ENCODE measurements around the gene IL1RAPL2.

Gene IL1RAPL2

DNA sequence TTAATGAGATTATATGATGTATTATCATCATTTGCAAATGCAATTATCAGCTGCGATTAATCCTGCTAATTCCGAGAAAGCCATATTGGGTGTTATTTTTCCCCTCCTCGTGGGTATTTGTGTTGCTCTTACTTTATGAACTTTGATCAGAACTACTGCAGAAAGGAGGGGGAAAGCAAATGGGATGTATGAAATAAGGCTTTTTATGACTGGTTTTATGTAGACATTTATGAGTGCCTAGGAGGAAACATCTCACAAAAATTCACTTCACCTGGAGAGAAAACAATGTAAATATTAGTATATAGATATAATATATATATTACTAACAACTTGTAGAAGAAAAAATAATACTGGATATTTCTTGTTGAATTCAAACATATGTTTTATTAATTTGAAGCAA is 440.1 kb downstream of the IL1RAPL2 start:
- POLR2A ChIA-PET, result no interaction called here
- Histone ChIP-seq H3K9me3 (ENCODE audit: control insufficient read depth, insufficient read depth, low read depth, low read length) (no peaks in the 10 kb centered on the region), H3K27ac (ENCODE audit: extremely low read depth, low read depth, low read length) (no peak overlapping the region), H3K36me3 (ENCODE audit: control insufficient read depth in 2 of 2, insufficient read depth in 1 of 2, low read length in 2 of 2) (no peaks in the 10 kb centered on the region), H3K4me3 (ENCODE audit: low read depth, low read length) (no peak overlapping the region), H3K4me1 (ENCODE audit: control insufficient read depth, insufficient read depth, low read length) (no peaks in the 10 kb centered on the region)
- CTCF ChIA-PET, result no interaction called here
- no peak for TF ChIP-seq ZNF529 (tag by site-specific recombination; IDR thresholded peaks at IDR 0.05; ENCODE audit: insufficient replicate concordance)
- TF ChIP-seq, protein P1, sequence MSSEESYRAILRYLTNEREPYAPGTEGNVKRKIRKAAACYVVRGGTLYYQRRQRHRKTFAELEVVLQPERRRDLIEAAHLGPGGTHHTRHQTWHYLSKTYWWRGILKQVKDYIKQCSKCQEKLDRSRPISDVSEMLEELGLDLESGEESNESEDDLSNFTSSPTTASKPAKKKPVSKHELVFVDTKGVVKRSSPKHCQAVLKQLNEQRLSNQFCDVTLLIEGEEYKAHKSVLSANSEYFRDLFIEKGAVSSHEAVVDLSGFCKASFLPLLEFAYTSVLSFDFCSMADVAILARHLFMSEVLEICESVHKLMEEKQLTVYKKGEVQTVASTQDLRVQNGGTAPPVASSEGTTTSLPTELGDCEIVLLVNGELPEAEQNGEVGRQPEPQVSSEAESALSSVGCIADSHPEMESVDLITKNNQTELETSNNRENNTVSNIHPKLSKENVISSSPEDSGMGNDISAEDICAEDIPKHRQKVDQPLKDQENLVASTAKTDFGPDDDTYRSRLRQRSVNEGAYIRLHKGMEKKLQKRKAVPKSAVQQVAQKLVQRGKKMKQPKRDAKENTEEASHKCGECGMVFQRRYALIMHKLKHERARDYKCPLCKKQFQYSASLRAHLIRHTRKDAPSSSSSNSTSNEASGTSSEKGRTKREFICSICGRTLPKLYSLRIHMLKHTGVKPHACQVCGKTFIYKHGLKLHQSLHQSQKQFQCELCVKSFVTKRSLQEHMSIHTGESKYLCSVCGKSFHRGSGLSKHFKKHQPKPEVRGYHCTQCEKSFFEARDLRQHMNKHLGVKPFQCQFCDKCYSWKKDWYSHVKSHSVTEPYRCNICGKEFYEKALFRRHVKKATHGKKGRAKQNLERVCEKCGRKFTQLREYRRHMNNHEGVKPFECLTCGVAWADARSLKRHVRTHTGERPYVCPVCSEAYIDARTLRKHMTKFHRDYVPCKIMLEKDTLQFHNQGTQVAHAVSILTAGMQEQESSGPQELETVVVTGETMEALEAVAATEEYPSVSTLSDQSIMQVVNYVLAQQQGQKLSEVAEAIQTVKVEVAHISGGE (tag by site-specific recombination; conservative IDR thresholded peaks at IDR 0.05; ENCODE audit: low read depth), result no peak
- no peak for TF ChIP-seq ZBTB17 (tag by site-specific recombination; IDR thresholded peaks at IDR 0.05)
- no peak for TF ChIP-seq ZNF302 (tag by site-specific recombination; IDR thresholded peaks at IDR 0.05; ENCODE audit: low read depth)
- no peak for TF ChIP-seq ZNF549 (tag by site-specific recombination; IDR thresholded peaks at IDR 0.05)
- no peak for TF ChIP-seq ZFP37 (tag by site-specific recombination; IDR thresholded peaks at IDR 0.05)
- TF ChIP-seq IKZF3 (tag by site-specific recombination; IDR thresholded peaks at IDR 0.05), result no peak
- no peak for TF ChIP-seq ZIC2 (tag by site-specific recombination; IDR thresholded peaks at IDR 0.05)
- TF ChIP-seq PRDM1 (tag by site-specific recombination; IDR thresholded peaks at IDR 0.05), result no peak

DNA sequence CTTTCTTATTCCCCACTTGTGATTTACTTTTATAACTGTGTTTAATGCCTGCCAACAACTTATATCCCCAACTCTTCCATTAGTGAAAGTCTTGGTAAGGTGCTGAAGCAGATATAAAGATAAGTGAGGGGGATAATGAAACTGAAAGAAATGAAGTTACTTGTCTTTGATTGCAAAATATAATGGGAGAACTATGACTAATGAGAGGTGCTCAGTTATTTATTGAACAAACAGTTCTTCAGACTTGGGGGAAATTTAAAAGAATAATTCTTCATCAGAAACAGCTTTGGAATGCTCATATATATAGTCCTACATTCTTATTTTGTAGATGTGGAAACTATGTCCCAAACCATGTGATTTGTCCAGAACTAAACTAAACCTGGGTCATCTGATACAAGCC is 441.0 kb downstream of the IL1RAPL2 start:
- Histone ChIP-seq H3K9me3 (ENCODE audit: control insufficient read depth, insufficient read depth, low read depth, low read length) (no peaks in the 10 kb centered on the region), H3K36me3 (ENCODE audit: control insufficient read depth in 2 of 2, insufficient read depth in 1 of 2, low read length in 2 of 2) (no peaks in the 10 kb centered on the region), H3K27ac (ENCODE audit: extremely low read depth, low read depth, low read length) (no peak overlapping the region), H3K4me1 (ENCODE audit: control insufficient read depth, insufficient read depth, low read length) (no peaks in the 10 kb centered on the region), H3K4me3 (ENCODE audit: low read depth, low read length) (no peak overlapping the region)
- CTCF ChIA-PET, result no interaction called here
- TF ChIP-seq YY2 (tag by site-specific recombination; IDR thresholded peaks at IDR 0.05) (no peak), FEZF1 (tag by site-specific recombination; IDR thresholded peaks at IDR 0.05) (no peak), ZSCAN30 (tag by site-specific recombination; IDR thresholded peaks at IDR 0.05) (no peak), IKZF3 (tag by site-specific recombination; IDR thresholded peaks at IDR 0.05) (no peak), ZNF560 (tag by site-specific recombination; IDR thresholded peaks at IDR 0.05; ENCODE audit: borderline replicate concordance) (no peak), ZNF48 (tag by site-specific recombination; IDR thresholded peaks at IDR 0.05) (no peak), KLF9 (tag by site-specific recombination; IDR thresholded peaks at IDR 0.05; ENCODE audit: low read depth) (no peak), ZNF544 (tag by site-specific recombination; IDR thresholded peaks at IDR 0.05) (no peak)
- TF ChIP-seq, protein P2, sequence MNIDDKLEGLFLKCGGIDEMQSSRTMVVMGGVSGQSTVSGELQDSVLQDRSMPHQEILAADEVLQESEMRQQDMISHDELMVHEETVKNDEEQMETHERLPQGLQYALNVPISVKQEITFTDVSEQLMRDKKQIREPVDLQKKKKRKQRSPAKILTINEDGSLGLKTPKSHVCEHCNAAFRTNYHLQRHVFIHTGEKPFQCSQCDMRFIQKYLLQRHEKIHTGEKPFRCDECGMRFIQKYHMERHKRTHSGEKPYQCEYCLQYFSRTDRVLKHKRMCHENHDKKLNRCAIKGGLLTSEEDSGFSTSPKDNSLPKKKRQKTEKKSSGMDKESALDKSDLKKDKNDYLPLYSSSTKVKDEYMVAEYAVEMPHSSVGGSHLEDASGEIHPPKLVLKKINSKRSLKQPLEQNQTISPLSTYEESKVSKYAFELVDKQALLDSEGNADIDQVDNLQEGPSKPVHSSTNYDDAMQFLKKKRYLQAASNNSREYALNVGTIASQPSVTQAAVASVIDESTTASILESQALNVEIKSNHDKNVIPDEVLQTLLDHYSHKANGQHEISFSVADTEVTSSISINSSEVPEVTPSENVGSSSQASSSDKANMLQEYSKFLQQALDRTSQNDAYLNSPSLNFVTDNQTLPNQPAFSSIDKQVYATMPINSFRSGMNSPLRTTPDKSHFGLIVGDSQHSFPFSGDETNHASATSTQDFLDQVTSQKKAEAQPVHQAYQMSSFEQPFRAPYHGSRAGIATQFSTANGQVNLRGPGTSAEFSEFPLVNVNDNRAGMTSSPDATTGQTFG (tag by site-specific recombination; IDR thresholded peaks at IDR 0.05; ENCODE audit: borderline replicate concordance), result no peak
- POLR2A ChIA-PET, result no interaction called here

DNA sequence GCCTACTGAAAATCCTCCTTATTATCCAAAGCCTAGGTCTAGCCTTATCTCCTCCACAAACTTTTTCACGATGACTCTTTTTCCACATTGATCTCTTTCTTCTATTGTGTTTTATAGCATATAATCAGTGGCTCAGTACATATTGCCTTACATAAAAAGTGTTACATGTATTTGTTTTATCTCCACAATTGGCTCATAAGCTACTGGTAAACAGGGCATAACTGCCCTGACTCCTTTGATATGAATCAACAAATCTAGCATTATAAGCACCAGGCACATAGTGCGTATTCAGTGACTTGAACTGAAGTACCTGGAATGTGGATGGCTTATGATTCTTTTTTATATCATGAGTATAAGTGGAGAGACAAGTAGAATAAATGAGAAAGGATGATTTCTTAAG is 447.7 kb downstream of the IL1RAPL2 start:
- CTCF ChIA-PET, result no interaction called here
- POLR2A ChIA-PET, result no interaction called here
- no peaks in the 10 kb centered on the region for H3K4me1 ChIP-seq (ENCODE audit: control insufficient read depth, insufficient read depth, low read length)
- TF ChIP-seq ZNF747 (tag by site-specific recombination; IDR thresholded peaks at IDR 0.05), result no peak
- TF ChIP-seq, protein P3, sequence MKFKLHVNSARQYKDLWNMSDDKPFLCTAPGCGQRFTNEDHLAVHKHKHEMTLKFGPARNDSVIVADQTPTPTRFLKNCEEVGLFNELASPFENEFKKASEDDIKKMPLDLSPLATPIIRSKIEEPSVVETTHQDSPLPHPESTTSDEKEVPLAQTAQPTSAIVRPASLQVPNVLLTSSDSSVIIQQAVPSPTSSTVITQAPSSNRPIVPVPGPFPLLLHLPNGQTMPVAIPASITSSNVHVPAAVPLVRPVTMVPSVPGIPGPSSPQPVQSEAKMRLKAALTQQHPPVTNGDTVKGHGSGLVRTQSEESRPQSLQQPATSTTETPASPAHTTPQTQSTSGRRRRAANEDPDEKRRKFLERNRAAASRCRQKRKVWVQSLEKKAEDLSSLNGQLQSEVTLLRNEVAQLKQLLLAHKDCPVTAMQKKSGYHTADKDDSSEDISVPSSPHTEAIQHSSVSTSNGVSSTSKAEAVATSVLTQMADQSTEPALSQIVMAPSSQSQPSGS (tag by site-specific recombination; IDR thresholded peaks at IDR 0.05; ENCODE audit: low read depth), result no peak
- TF ChIP-seq, protein P4, sequence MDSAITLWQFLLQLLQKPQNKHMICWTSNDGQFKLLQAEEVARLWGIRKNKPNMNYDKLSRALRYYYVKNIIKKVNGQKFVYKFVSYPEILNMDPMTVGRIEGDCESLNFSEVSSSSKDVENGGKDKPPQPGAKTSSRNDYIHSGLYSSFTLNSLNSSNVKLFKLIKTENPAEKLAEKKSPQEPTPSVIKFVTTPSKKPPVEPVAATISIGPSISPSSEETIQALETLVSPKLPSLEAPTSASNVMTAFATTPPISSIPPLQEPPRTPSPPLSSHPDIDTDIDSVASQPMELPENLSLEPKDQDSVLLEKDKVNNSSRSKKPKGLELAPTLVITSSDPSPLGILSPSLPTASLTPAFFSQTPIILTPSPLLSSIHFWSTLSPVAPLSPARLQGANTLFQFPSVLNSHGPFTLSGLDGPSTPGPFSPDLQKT (IDR thresholded peaks at IDR 0.05; ENCODE audit: borderline replicate concordance, low read depth, low read length), result no peak
- no peak for TF ChIP-seq ZNF19 (tag by site-specific recombination; IDR thresholded peaks at IDR 0.05; ENCODE audit: low read depth)
- no peak for TF ChIP-seq SCRT1 (tag by site-specific recombination; IDR thresholded peaks at IDR 0.05; ENCODE audit: borderline replicate concordance)
- TF ChIP-seq ZFP69B (tag by site-specific recombination; IDR thresholded peaks at IDR 0.05), result no peak
- no peak for TF ChIP-seq ZFP41 (tag by site-specific recombination; IDR thresholded peaks at IDR 0.05; ENCODE audit: borderline replicate concordance)
- TF ChIP-seq ZNF560 (tag by site-specific recombination; IDR thresholded peaks at IDR 0.05; ENCODE audit: borderline replicate concordance), result no peak
- TF ChIP-seq YY1 (tag by site-specific recombination; IDR thresholded peaks at IDR 0.05), result no peak
- no peak for TF ChIP-seq ZNF366 (tag by site-specific recombination; conservative IDR thresholded peaks at IDR 0.05)

More for the DNA sequence above, 447.7 kb downstream of the IL1RAPL2 start:
- Histone ChIP-seq H3K4me3 (ENCODE audit: low read depth, low read length) (no peak overlapping the region), H3K9me3 (ENCODE audit: control insufficient read depth, insufficient read depth, low read depth, low read length) (no peaks in the 10 kb centered on the region), H3K36me3 (ENCODE audit: control insufficient read depth in 2 of 2, insufficient read depth in 1 of 2, low read length in 2 of 2) (no peaks in the 10 kb centered on the region), H3K27ac (ENCODE audit: extremely low read depth, low read depth, low read length) (no peak overlapping the region)

Data from HEK293 (cell line).